ENCODE data around the gene CCNJL. TPM values are rescaled to one million over a fixed set of nuclear protein-coding genes. Genes with fewer than 3 reads are reported as not detected.

Gene CCNJL
- total and polyA plus RNA-seq, 2 of the 8 experiments (the other 6 are each of a cell fraction or from before 2014, with no cell fraction given) = 34.6 to 44.7 TPM

DNA sequence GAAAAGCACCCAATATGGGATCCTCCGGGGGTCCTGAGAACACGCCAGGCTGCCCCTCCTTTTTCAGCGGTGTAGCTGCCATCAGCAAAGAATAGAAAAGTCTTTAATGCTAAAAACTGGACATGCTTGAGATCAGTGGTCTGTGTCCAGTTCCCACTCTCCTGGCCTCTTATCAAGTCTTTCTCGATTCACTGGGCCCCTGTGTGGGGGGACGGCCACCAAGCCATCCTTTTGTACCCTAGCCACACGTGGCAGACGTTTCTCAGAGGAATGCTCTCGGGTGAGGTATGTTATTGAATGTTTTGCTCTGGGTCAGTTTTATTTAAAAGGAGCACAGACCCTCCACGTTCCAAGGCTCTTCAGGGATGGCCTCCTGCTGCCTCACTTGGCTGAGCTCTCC is 59.4 kb downstream of the CCNJL start:
- no peak for DNase-seq (ENCODE audit: low read depth in 1 of 2, low spot score in 2 of 2)
- ChIA-PET POLR2A (ENCODE audit: partially characterized antibody) (interaction anchor here (1.8 kb wide), 1 partner anchor 14 kb away, joined by 6 read pairs; no protein-coding TSS in a partner anchor), CTCF (ENCODE audit: partially characterized antibody) (interaction anchor here (1.4 to 29.3 kb wide), 4 partner anchors 3 to 94 kb away, joined by 3 to 362 read pairs (median 296); no protein-coding TSS in a partner anchor)
- WGBS, 2 experiments (ENCODE audit: extremely low coverage in 1 of 2, insufficient coverage in 1 of 2, insufficient read length in 1 of 2, insufficient replicate concordance in 2 of 2, low coverage in 1 of 2, low lambda C conversion rate in 2 of 2, missing lambda C conversion rate in 1 of 2) = 94% methylated on average over 9 of the region's 9 CpGs; no CpG with 5 or more reads in 1 of the 2 experiments
- no peak overlapping the region for H4K8ac ChIP-seq (ENCODE audit: extremely low read depth, insufficient read depth, low read length)
- H3K23me2 ChIP-seq (ENCODE audit: low read depth, low read length) = no peaks in the 10 kb centered on the region
- no peak overlapping the region for H3K9ac ChIP-seq (replicated peaks in 1 of 4; ENCODE audit: extremely low read depth in 1 of 4, low read depth in 3 of 4, low read length in 3 of 4)
- no peaks in the 10 kb centered on the region for H3K9me3 ChIP-seq (ENCODE audit: insufficient read depth in 2 of 2, low read depth in 1 of 2, low read length in 1 of 2)
- no peaks in the 10 kb centered on the region for H4K20me1 ChIP-seq (replicated peaks in 1 of 2; ENCODE audit: control insufficient read depth in 1 of 2, insufficient read depth in 2 of 2, low read length in 2 of 2)
- no peak overlapping the region for H3K27ac ChIP-seq (ENCODE audit: low read depth, low read length)
- H2BK120ac ChIP-seq (replicated peaks; ENCODE audit: low read depth, low read length) = no peak overlapping the region
- no peak overlapping the region for H3K4ac ChIP-seq (replicated peaks; ENCODE audit: insufficient read length, low read depth, low read length)
- H3K79me2 ChIP-seq (ENCODE audit: control insufficient read depth in 1 of 2, insufficient read depth in 2 of 2, low read length in 2 of 2) = no peaks in the 10 kb centered on the region
- no peaks in the 10 kb centered on the region for H3K79me1 ChIP-seq (ENCODE audit: low read depth, low read length)
- H3K4me1 ChIP-seq (replicated peaks in 1 of 4; ENCODE audit: control insufficient read depth in 3 of 4, insufficient read depth in 4 of 4, low read length in 3 of 4) = no peaks in the 10 kb centered on the region
- H3K56ac ChIP-seq (replicated peaks; ENCODE audit: insufficient read length, low read depth, low read length) = no peak overlapping the region
- H3K18ac ChIP-seq (ENCODE audit: extremely low read depth, low read length) = no peak overlapping the region
- H3K14ac ChIP-seq (ENCODE audit: insufficient read length) = no peak overlapping the region
- no peak overlapping the region for H2AK5ac ChIP-seq (ENCODE audit: low read depth, low read length)
- H3K27me3 ChIP-seq (replicated peaks in 1 of 4; ENCODE audit: control insufficient read depth in 3 of 4, extremely low read depth in 1 of 4, insufficient read depth in 3 of 4, low read length in 3 of 4) = no peaks in the 10 kb centered on the region
- no peak overlapping the region for H2AFZ ChIP-seq (ENCODE audit: low read length)
- H2BK15ac ChIP-seq (ENCODE audit: low read length) = no peak overlapping the region
- H3K4me2 ChIP-seq (ENCODE audit: insufficient read depth in 1 of 2, low read depth in 2 of 2, low read length in 2 of 2) = no peak overlapping the region
- no peak overlapping the region; the same call in 1 of the 2 replicates for H2BK5ac ChIP-seq (ENCODE audit: low read depth, low read length)
- no peak for FAIRE-seq
- H3K23ac ChIP-seq (ENCODE audit: insufficient read length) = no peak overlapping the region
- H2BK20ac ChIP-seq (ENCODE audit: low read length) = no peak overlapping the region
- H3K4me3 ChIP-seq (ENCODE audit: extremely low read depth in 1 of 4, insufficient read depth in 2 of 4, low read depth in 3 of 4, low read length in 4 of 4) = no peak overlapping the region
- no peak overlapping the region for H4K91ac ChIP-seq (replicated peaks; ENCODE audit: insufficient read length, low read length)
- no peak overlapping the region for H2BK12ac ChIP-seq (ENCODE audit: low read depth, low read length)
- H4K5ac ChIP-seq (ENCODE audit: insufficient read length, low read depth, low read length) = no peak overlapping the region
- H3K36me3 ChIP-seq (ENCODE audit: control insufficient read depth in 2 of 4, insufficient read depth in 4 of 4, low read length in 3 of 4) = peaks cover 15 to 45% (median 31%) of the 10 kb centered on the region in 4 experiments; a peak in 6 of 8 replicates
- TF ChIP-seq POLR2A (IDR thresholded peaks at IDR 0.05; ENCODE audit: control extremely low read depth in 1 of 2, low read depth in 2 of 2, low read length in 2 of 2) = no peak
- no peak for TF ChIP-seq TBP (IDR thresholded peaks at IDR 0.05; ENCODE audit: low read depth, low read length)
- TF ChIP-seq NRF1 (IDR thresholded peaks at IDR 0.05; ENCODE audit: low read depth, low read length) = no peak
- TF ChIP-seq EZH2 (IDR thresholded peaks at IDR 0.05; ENCODE audit: low read depth, low read length, severe bottlenecking) = no peak
- TF ChIP-seq GABPA (IDR thresholded peaks at IDR 0.05; ENCODE audit: borderline replicate concordance, insufficient read depth, low read length) = no peak
- TF ChIP-seq GTF2F1 (IDR thresholded peaks at IDR 0.05; ENCODE audit: borderline replicate concordance, low read depth, low read length) = no peak
- TF ChIP-seq CBX8 (IDR thresholded peaks at IDR 0.05; ENCODE audit: borderline replicate concordance, low read depth, low read length) = no peak
- TF ChIP-seq KDM4A (IDR thresholded peaks at IDR 0.05; ENCODE audit: low read depth, low read length, severe bottlenecking) = no peak
- TF ChIP-seq CBX5 (IDR thresholded peaks at IDR 0.05; ENCODE audit: low read depth, low read length) = no peak
- no peak for TF ChIP-seq CHD2 (IDR thresholded peaks at IDR 0.05; ENCODE audit: low read length)
- TF ChIP-seq SP4 (IDR thresholded peaks at IDR 0.05; ENCODE audit: low read length) = no peak
- TF ChIP-seq TCF12 (IDR thresholded peaks at IDR 0.05; ENCODE audit: low read depth, low read length) = no peak
- TF ChIP-seq YY1 (IDR thresholded peaks at IDR 0.05; ENCODE audit: low read depth, low read length) = no peak
- TF ChIP-seq, protein P1, sequence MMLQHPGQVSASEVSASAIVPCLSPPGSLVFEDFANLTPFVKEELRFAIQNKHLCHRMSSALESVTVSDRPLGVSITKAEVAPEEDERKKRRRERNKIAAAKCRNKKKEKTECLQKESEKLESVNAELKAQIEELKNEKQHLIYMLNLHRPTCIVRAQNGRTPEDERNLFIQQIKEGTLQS (IDR thresholded peaks at IDR 0.05; ENCODE audit: insufficient read depth, low read depth, low read length) = no peak
- TF ChIP-seq CHD1 (IDR thresholded peaks at IDR 0.05; ENCODE audit: low read depth, low read length) = no peak

All from H1 (cell line).